GM19463 (cell line): ENCODE results near the gene HBA2.
"Not testable (repeated sequence)": the region's sequence is repeated elsewhere in the genome, so short reads cannot be mapped to it uniquely, and the experiment has no call there.

ENCODE experiments used
- ATAC-seq: cut with Tn5 transposase; IDR thresholded peaks from one replicate; pipeline ENCODE4 v1.9.1; 2021; ENCODE audit warnings: mild to moderate bottlenecking, moderate library complexity; ENCODE audit not compliant: unreplicated experiment

The HBA2 gene

GRCh38 chr16:191831-192230 is 19.2 kb downstream of the HBA2 start:
- ATAC-seq, result no peak

GRCh38 chr16:192686-193085 is 20.0 kb downstream of the HBA2 start:
- ATAC-seq, result no peak

GRCh38 chr16:193441-193840 is 20.8 kb downstream of the HBA2 start:
- no peak for ATAC-seq

GRCh38 chr16:194516-194915 is 21.8 kb downstream of the HBA2 start:
- no peak for ATAC-seq

GRCh38 chr16:200388-200787 is 27.7 kb downstream of the HBA2 start:
- ATAC-seq, result no peak

- no peak for ATAC-seq
Measured at GRCh38 chr16:203246-203645, 30.6 kb downstream of the HBA2 start.

GRCh38 chr16:204046-204445 is 31.4 kb downstream of the HBA2 start:
- not testable (repeated sequence) for ATAC-seq

- ATAC-seq, result not testable (repeated sequence)
Measured at GRCh38 chr16:209359-209758, 36.7 kb downstream of the HBA2 start.

GRCh38 chr16:211631-212180 is 39.0 kb downstream of the HBA2 start:
- ATAC-seq, result not testable (repeated sequence)

- ATAC-seq, result no peak
Measured at GRCh38 chr16:212999-213398, 40.3 kb downstream of the HBA2 start.

- ATAC-seq, result no peak
Measured at GRCh38 chr16:220021-220420, 47.3 kb downstream of the HBA2 start.
